Measurements from ENCODE around the gene CASP4. TPM values are rescaled to one million over a fixed set of nuclear protein-coding genes. Genes with fewer than 3 reads are reported as not detected.
A peak's percentile ranks its signal among the peaks of the same experiment; 100 is the strongest.

The CASP4 gene
- total and polyA plus RNA-seq, 7 donors = 5.5 to 113 (median 11.8) TPM

GRCh38 chr11:104964247-104964646 is 4.1 kb downstream of the CASP4 start:
- Histone ChIP-seq H3K36me3 (ENCODE audit: insufficient read depth in 1 of 2, low read depth in 1 of 2) (no peaks in the 10 kb centered on the region), H3K27me3 (ENCODE audit: insufficient read depth in 3 of 3, low read length in 2 of 3) (no peaks in the 10 kb centered on the region), H3K9me3 (no peaks in the 10 kb centered on the region), H3K27ac (no peak overlapping the region), H3K4me3 (no peak overlapping the region), H3K4me1 (peaks cover 7% of the 10 kb centered on the region)
- ATAC-seq = no peak
- no peak for DNase-seq
- 93 to 100% (median 97%) methylated on average over 1 of the region's 1 CpG for WGBS, 3 donors
- intact Hi-C loops (cut with DNase I) = no loop called here
- TF ChIP-seq, protein P1, sequence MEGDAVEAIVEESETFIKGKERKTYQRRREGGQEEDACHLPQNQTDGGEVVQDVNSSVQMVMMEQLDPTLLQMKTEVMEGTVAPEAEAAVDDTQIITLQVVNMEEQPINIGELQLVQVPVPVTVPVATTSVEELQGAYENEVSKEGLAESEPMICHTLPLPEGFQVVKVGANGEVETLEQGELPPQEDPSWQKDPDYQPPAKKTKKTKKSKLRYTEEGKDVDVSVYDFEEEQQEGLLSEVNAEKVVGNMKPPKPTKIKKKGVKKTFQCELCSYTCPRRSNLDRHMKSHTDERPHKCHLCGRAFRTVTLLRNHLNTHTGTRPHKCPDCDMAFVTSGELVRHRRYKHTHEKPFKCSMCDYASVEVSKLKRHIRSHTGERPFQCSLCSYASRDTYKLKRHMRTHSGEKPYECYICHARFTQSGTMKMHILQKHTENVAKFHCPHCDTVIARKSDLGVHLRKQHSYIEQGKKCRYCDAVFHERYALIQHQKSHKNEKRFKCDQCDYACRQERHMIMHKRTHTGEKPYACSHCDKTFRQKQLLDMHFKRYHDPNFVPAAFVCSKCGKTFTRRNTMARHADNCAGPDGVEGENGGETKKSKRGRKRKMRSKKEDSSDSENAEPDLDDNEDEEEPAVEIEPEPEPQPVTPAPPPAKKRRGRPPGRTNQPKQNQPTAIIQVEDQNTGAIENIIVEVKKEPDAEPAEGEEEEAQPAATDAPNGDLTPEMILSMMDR (IDR thresholded peaks at IDR 0.05) = no peak

DNA sequence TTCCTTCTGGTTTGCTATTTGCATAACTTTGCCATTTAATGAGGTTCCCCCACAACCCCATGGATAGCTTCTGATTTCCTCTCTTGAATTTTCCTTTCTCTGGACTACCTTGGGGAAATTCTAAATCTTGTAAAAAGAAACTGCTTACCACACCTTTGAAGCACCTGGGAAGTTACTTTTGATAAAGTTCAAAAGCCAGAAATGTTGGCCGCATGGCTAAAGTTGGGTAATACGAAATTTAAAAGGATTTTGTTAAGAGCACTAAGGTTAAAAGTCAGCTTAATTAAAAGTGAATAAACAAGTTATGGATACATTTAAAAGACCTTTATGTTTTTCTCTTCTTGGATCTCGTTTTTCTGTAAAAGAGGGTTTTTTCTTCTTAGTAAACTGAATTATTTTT is 5.5 kb downstream of the CASP4 start:
- TF ChIP-seq, protein P1 (IDR thresholded peaks at IDR 0.05) = no peak
- peaks cover 7% of the 10 kb centered on the region for H3K4me1 ChIP-seq
- intact Hi-C loops (cut with DNase I) = no loop called here
- H3K27ac ChIP-seq = no peak overlapping the region
- H3K9me3 ChIP-seq = no peaks in the 10 kb centered on the region
- DNase-seq (no peak), ATAC-seq (no peak)
- no peaks in the 10 kb centered on the region for H3K36me3 ChIP-seq (ENCODE audit: insufficient read depth in 1 of 2, low read depth in 1 of 2)
- H3K4me3 ChIP-seq = no peak overlapping the region
- 88 to 95% (median 92%) methylated on average over 3 of the region's 3 CpGs for WGBS, 3 donors
- no peaks in the 10 kb centered on the region for H3K27me3 ChIP-seq (ENCODE audit: insufficient read depth in 3 of 3, low read length in 2 of 3)

- Histone ChIP-seq H3K27ac (no peak overlapping the region), H3K9me3 (no peaks in the 10 kb centered on the region), H3K27me3 (ENCODE audit: insufficient read depth in 3 of 3, low read length in 2 of 3) (no peaks in the 10 kb centered on the region), H3K36me3 (ENCODE audit: insufficient read depth in 1 of 2, low read depth in 1 of 2) (peaks cover 0 to 13% of the 10 kb centered on the region in 2 donors), H3K4me1 (peaks cover 7% of the 10 kb centered on the region), H3K4me3 (no peak overlapping the region)
- TF ChIP-seq, protein P1 (IDR thresholded peaks at IDR 0.05) = no peak
- DNase-seq (no peak), ATAC-seq (peak in 1 of 4 donors; percentile 52)
- intact Hi-C loops (cut with DNase I) = no loop called here
- 84 to 90% (median 87%) methylated on average over 3 of the region's 3 CpGs for WGBS, 3 donors
These were observed 11.1 kb downstream of the CASP4 start for GRCh38 chr11:104957280-104957679.

- DNase-seq = no peak
- ATAC-seq = no peak
- Histone ChIP-seq H3K9me3 (no peaks in the 10 kb centered on the region), H3K4me1 (peaks cover 7% of the 10 kb centered on the region), H3K27me3 (ENCODE audit: insufficient read depth in 3 of 3, low read length in 2 of 3) (no peaks in the 10 kb centered on the region), H3K4me3 (no peak overlapping the region), H3K27ac (no peak overlapping the region), H3K36me3 (ENCODE audit: insufficient read depth in 1 of 2, low read depth in 1 of 2) (peaks cover 0 to 14% of the 10 kb centered on the region in 2 donors)
- TF ChIP-seq, protein P1 (IDR thresholded peaks at IDR 0.05) = no peak
- intact Hi-C loops (cut with DNase I) = no loop called here
These were observed 11.8 kb downstream of the CASP4 start for GRCh38 chr11:104956528-104956927.

DNA sequence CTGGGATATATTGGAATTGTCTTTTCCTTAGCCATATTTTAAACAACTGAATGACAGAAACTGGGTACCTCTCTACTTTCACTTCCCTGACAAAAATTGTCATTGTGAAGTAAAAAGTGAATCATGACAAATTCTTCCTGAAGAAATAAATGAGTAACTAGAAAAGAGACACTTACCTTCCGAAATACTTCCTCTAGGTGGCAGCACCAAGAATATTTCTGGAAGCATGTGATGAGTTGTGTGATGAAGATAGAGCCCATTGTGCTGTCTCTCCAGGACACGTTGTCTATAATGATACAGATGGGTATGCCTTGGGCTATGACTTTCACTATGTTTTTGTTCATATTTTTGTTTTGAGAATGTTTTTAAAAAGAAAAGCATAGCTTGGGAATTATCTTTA is 21.5 kb downstream of the CASP4 start:
- peaks cover 19 to 41% of the 10 kb centered on the region in 2 donors for H3K36me3 ChIP-seq (ENCODE audit: insufficient read depth in 1 of 2, low read depth in 1 of 2)
- ATAC-seq = no peak
- intact Hi-C loops (cut with DNase I) = no loop called here
- no peaks in the 10 kb centered on the region for H3K4me1 ChIP-seq
- H3K4me3 ChIP-seq = no peak overlapping the region
- 18 to 34% (median 32%) methylated on average over 2 of the region's 2 CpGs for WGBS, 3 donors
- H3K9me3 ChIP-seq = no peaks in the 10 kb centered on the region
- no peak for DNase-seq
- TF ChIP-seq, protein P1 (IDR thresholded peaks at IDR 0.05) = peak; percentile 36
- H3K27ac ChIP-seq = no peak overlapping the region
- H3K27me3 ChIP-seq (ENCODE audit: insufficient read depth in 3 of 3, low read length in 2 of 3) = no peaks in the 10 kb centered on the region
